GM12891 (cell line): ENCODE results near the gene CCDC63.

Source experiments
- PAX5 ChIP-seq: IDR thresholded peaks from 2 replicates; pipeline ENCODE4 v1.6.1; 2011; ENCODE audit warnings: low read length, moderate library complexity, mild to moderate bottlenecking; ENCODE audit not compliant: insufficient read depth, severe bottlenecking
- POLR2A ChIP-seq: IDR thresholded peaks from 2 replicates; pipeline ENCODE4 v1.6.1; 2011; ENCODE audit warnings: low read depth, low read length, control low read depth
- POLR2AphosphoS5 ChIP-seq: IDR thresholded peaks from 2 replicates; pipeline ENCODE4 v1.6.1; 2011; ENCODE audit warnings: low read depth, low read length, control low read depth
- POU2F2 ChIP-seq: IDR thresholded peaks from 2 replicates; pipeline ENCODE4 v1.6.1; 2011; ENCODE audit warnings: low read depth, mild to moderate bottlenecking, control low read depth, low read length, moderate library complexity
- SPI1 ChIP-seq: IDR thresholded peaks from 2 replicates; pipeline ENCODE4 v1.6.1; 2011; ENCODE audit warnings: low read depth, low read length, control low read depth
- TAF1 ChIP-seq: IDR thresholded peaks from 2 replicates; pipeline ENCODE4 v1.6.1; 2011; ENCODE audit warnings: low read depth, low read length, control low read depth

GRCh38 chr12:110819646-110820045 is 27.1 kb upstream of the CCDC63 start:
- TF ChIP-seq TAF1 (no peak), POLR2A (no peak), POLR2AphosphoS5 (no peak), SPI1 (no peak), POU2F2 (no peak), PAX5 (no peak)
